ENCODE data around the gene VLDLR.

VLDLR gene

GRCh38 chr9:2640570-2640969 is 19.0 kb downstream of the VLDLR start:
- H3K4me3 ChIP-seq (ENCODE audit: low read length): no peak overlapping the region
- H3K4me1 ChIP-seq (ENCODE audit: control insufficient read depth, insufficient read depth, low read length): peaks cover 15% of the 10 kb centered on the region
- no peaks in the 10 kb centered on the region for H3K27me3 ChIP-seq (ENCODE audit: control insufficient read depth, insufficient read depth, low read length)
- no peaks in the 10 kb centered on the region for H3K9me3 ChIP-seq (ENCODE audit: control insufficient read depth, low read length)
- no peak overlapping the region for H3K9ac ChIP-seq (ENCODE audit: low read length)
- H3K36me3 ChIP-seq (ENCODE audit: control insufficient read depth, insufficient read depth, low read length): no peaks in the 10 kb centered on the region

- H3K27me3 ChIP-seq (ENCODE audit: control insufficient read depth, insufficient read depth, low read length): no peaks in the 10 kb centered on the region
- H3K9ac ChIP-seq (ENCODE audit: low read length): no peak overlapping the region
- no peaks in the 10 kb centered on the region for H3K36me3 ChIP-seq (ENCODE audit: control insufficient read depth, insufficient read depth, low read length)
- H3K4me1 ChIP-seq (ENCODE audit: control insufficient read depth, insufficient read depth, low read length): peaks cover 15% of the 10 kb centered on the region
- no peaks in the 10 kb centered on the region for H3K9me3 ChIP-seq (ENCODE audit: control insufficient read depth, low read length)
- no peak overlapping the region for H3K4me3 ChIP-seq (ENCODE audit: low read length)
Observed at GRCh38 chr9:2641033-2641432, 19.4 kb downstream of the VLDLR start.

- peaks cover 15% of the 10 kb centered on the region for H3K4me1 ChIP-seq (ENCODE audit: control insufficient read depth, insufficient read depth, low read length)
- H3K36me3 ChIP-seq (ENCODE audit: control insufficient read depth, insufficient read depth, low read length): no peaks in the 10 kb centered on the region
- no peak overlapping the region for H3K9ac ChIP-seq (ENCODE audit: low read length)
- no peaks in the 10 kb centered on the region for H3K9me3 ChIP-seq (ENCODE audit: control insufficient read depth, low read length)
- no peaks in the 10 kb centered on the region for H3K27me3 ChIP-seq (ENCODE audit: control insufficient read depth, insufficient read depth, low read length)
- no peak overlapping the region for H3K4me3 ChIP-seq (ENCODE audit: low read length)
Observed at GRCh38 chr9:2642068-2642467, 20.5 kb downstream of the VLDLR start.

- peaks cover 11% of the 10 kb centered on the region for H3K4me1 ChIP-seq (ENCODE audit: control insufficient read depth, insufficient read depth, low read length)
- H3K27me3 ChIP-seq (ENCODE audit: control insufficient read depth, insufficient read depth, low read length): no peaks in the 10 kb centered on the region
- H3K4me3 ChIP-seq (ENCODE audit: low read length): no peak overlapping the region
- no peak overlapping the region for H3K9ac ChIP-seq (ENCODE audit: low read length)
- no peaks in the 10 kb centered on the region for H3K36me3 ChIP-seq (ENCODE audit: control insufficient read depth, insufficient read depth, low read length)
- H3K9me3 ChIP-seq (ENCODE audit: control insufficient read depth, low read length): no peaks in the 10 kb centered on the region
Observed at GRCh38 chr9:2645569-2645968, 24.0 kb downstream of the VLDLR start.

- Histone ChIP-seq H3K4me1 (ENCODE audit: control insufficient read depth, insufficient read depth, low read length) (no peaks in the 10 kb centered on the region), H3K27me3 (ENCODE audit: control insufficient read depth, insufficient read depth, low read length) (no peaks in the 10 kb centered on the region), H3K9ac (ENCODE audit: low read length) (no peak overlapping the region), H3K4me3 (ENCODE audit: low read length) (no peak overlapping the region), H3K36me3 (ENCODE audit: control insufficient read depth, insufficient read depth, low read length) (no peaks in the 10 kb centered on the region), H3K9me3 (ENCODE audit: control insufficient read depth, low read length) (no peaks in the 10 kb centered on the region)
Observed at GRCh38 chr9:2655411-2655901, 33.9 kb downstream of the VLDLR start.

- H3K4me1 ChIP-seq (ENCODE audit: control insufficient read depth, insufficient read depth, low read length): no peaks in the 10 kb centered on the region
- H3K4me3 ChIP-seq (ENCODE audit: low read length): no peak overlapping the region
- H3K36me3 ChIP-seq (ENCODE audit: control insufficient read depth, insufficient read depth, low read length): no peaks in the 10 kb centered on the region
- H3K27me3 ChIP-seq (ENCODE audit: control insufficient read depth, insufficient read depth, low read length): no peaks in the 10 kb centered on the region
- no peak overlapping the region for H3K9ac ChIP-seq (ENCODE audit: low read length)
- H3K9me3 ChIP-seq (ENCODE audit: control insufficient read depth, low read length): no peaks in the 10 kb centered on the region
Observed at GRCh38 chr9:2657427-2657826, 35.8 kb downstream of the VLDLR start.

GRCh38 chr9:2662496-2662895 is 40.9 kb downstream of the VLDLR start:
- H3K4me3 ChIP-seq (ENCODE audit: low read length): no peak overlapping the region
- H3K9me3 ChIP-seq (ENCODE audit: control insufficient read depth, low read length): no peaks in the 10 kb centered on the region
- H3K36me3 ChIP-seq (ENCODE audit: control insufficient read depth, insufficient read depth, low read length): no peaks in the 10 kb centered on the region
- no peak overlapping the region for H3K9ac ChIP-seq (ENCODE audit: low read length)
- H3K27me3 ChIP-seq (ENCODE audit: control insufficient read depth, insufficient read depth, low read length): no peaks in the 10 kb centered on the region
- H3K4me1 ChIP-seq (ENCODE audit: control insufficient read depth, insufficient read depth, low read length): no peaks in the 10 kb centered on the region

- Histone ChIP-seq H3K36me3 (ENCODE audit: control insufficient read depth, insufficient read depth, low read length) (no peaks in the 10 kb centered on the region), H3K9me3 (ENCODE audit: control insufficient read depth, low read length) (no peaks in the 10 kb centered on the region), H3K27me3 (ENCODE audit: control insufficient read depth, insufficient read depth, low read length) (no peaks in the 10 kb centered on the region), H3K4me1 (ENCODE audit: control insufficient read depth, insufficient read depth, low read length) (no peaks in the 10 kb centered on the region), H3K9ac (ENCODE audit: low read length) (no peak overlapping the region), H3K4me3 (ENCODE audit: low read length) (no peak overlapping the region)
Observed at GRCh38 chr9:2663461-2664173, 42.0 kb downstream of the VLDLR start.

- no peaks in the 10 kb centered on the region for H3K9me3 ChIP-seq (ENCODE audit: control insufficient read depth, low read length)
- H3K9ac ChIP-seq (ENCODE audit: low read length): no peak overlapping the region
- no peak overlapping the region for H3K4me3 ChIP-seq (ENCODE audit: low read length)
- H3K36me3 ChIP-seq (ENCODE audit: control insufficient read depth, insufficient read depth, low read length): no peaks in the 10 kb centered on the region
- no peaks in the 10 kb centered on the region for H3K27me3 ChIP-seq (ENCODE audit: control insufficient read depth, insufficient read depth, low read length)
- no peaks in the 10 kb centered on the region for H3K4me1 ChIP-seq (ENCODE audit: control insufficient read depth, insufficient read depth, low read length)
Observed at GRCh38 chr9:2664174-2665065, 42.8 kb downstream of the VLDLR start.

- Histone ChIP-seq H3K9me3 (ENCODE audit: control insufficient read depth, low read length) (no peaks in the 10 kb centered on the region), H3K4me1 (ENCODE audit: control insufficient read depth, insufficient read depth, low read length) (no peaks in the 10 kb centered on the region), H3K27me3 (ENCODE audit: control insufficient read depth, insufficient read depth, low read length) (no peaks in the 10 kb centered on the region), H3K36me3 (ENCODE audit: control insufficient read depth, insufficient read depth, low read length) (no peaks in the 10 kb centered on the region), H3K9ac (ENCODE audit: low read length) (no peak overlapping the region), H3K4me3 (ENCODE audit: low read length) (no peak overlapping the region)
Observed at GRCh38 chr9:2666569-2666968, 45.0 kb downstream of the VLDLR start.

- Histone ChIP-seq H3K9me3 (ENCODE audit: control insufficient read depth, low read length) (no peaks in the 10 kb centered on the region), H3K4me1 (ENCODE audit: control insufficient read depth, insufficient read depth, low read length) (peaks cover 12% of the 10 kb centered on the region), H3K27me3 (ENCODE audit: control insufficient read depth, insufficient read depth, low read length) (no peaks in the 10 kb centered on the region), H3K9ac (ENCODE audit: low read length) (no peak overlapping the region), H3K36me3 (ENCODE audit: control insufficient read depth, insufficient read depth, low read length) (no peaks in the 10 kb centered on the region), H3K4me3 (ENCODE audit: low read length) (no peak overlapping the region)
Observed at GRCh38 chr9:2673161-2673560, 51.6 kb downstream of the VLDLR start.

- Histone ChIP-seq H3K4me3 (ENCODE audit: low read length) (no peak overlapping the region), H3K36me3 (ENCODE audit: control insufficient read depth, insufficient read depth, low read length) (no peaks in the 10 kb centered on the region), H3K27me3 (ENCODE audit: control insufficient read depth, insufficient read depth, low read length) (no peaks in the 10 kb centered on the region), H3K4me1 (ENCODE audit: control insufficient read depth, insufficient read depth, low read length) (peaks cover 12% of the 10 kb centered on the region), H3K9ac (ENCODE audit: low read length) (no peak overlapping the region), H3K9me3 (ENCODE audit: control insufficient read depth, low read length) (no peaks in the 10 kb centered on the region)
Observed at GRCh38 chr9:2674141-2674824, 52.7 kb downstream of the VLDLR start.

Data from mucosa of stomach (tissue), 1 donor.